NT2/D1 (cell line): ENCODE measurements around the gene CDH3.

Experiments
- YY1 ChIP-seq: IDR thresholded peaks from 2 replicates; pipeline ENCODE4 v1.6.1; 2011; ENCODE audit not compliant: insufficient read length, insufficient read depth
- ZNF274 ChIP-seq: IDR thresholded peaks from 2 replicates; pipeline ENCODE4 v1.6.1; 2011; ENCODE audit warnings: mild to moderate bottlenecking, low read depth, low read length

DNA sequence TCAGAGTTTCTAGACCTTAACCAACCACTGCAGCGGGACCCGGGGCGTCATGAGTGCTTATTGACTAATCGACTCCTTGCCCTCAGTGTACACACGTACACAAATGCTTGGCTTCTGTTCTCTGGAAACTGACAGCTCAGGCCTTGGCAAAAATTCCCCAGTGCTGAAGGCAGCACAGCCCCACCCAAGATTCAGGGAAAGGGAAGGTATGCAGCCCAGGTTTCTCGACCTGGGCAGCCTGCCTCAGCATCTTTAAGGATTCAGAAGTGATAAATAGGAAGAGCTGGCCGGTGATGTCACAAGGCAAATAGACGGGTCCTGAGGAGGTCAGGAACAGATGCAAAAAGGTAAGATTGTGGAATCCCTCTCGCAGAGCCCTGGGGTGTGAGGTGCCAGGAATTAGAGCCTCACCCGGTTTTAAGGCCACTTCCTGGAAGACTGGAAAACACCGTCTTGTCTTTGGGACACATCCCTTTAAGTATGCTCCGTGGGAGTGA is 9.0 kb upstream of the CDH3 start:
- TF ChIP-seq YY1, result no peak
- TF ChIP-seq ZNF274, result no peak
